ENCODE measurements around the gene DDX24. TPM values are rescaled to one million over a fixed set of nuclear protein-coding genes. Genes with fewer than 3 reads are reported as not detected.

Gene DDX24
- total RNA-seq, 1 experiment from 2014 or later: 203 TPM

GRCh38 chr14:94049625-94050023, 31.4 kb downstream of the DDX24 start:
- no peak for DNase-seq (ENCODE audit: low spot score)
- ChIA-PET POLR2A (ENCODE audit: low non-redundant PET) (interaction anchor here (0.7 kb wide), 1 partner anchor 13 kb away, joined by 4 read pairs; no protein-coding TSS in a partner anchor), CTCF (no interaction called here)
- Histone ChIP-seq H3K4me1 (ENCODE audit: insufficient read depth, low read length, poor library complexity, severe bottlenecking) (peaks cover 30% of the 10 kb centered on the region), H3K9me3 (ENCODE audit: low read depth, low read length, poor library complexity, severe bottlenecking) (no peaks in the 10 kb centered on the region), H3K27me3 (replicated peaks; ENCODE audit: insufficient read depth, low read depth, low read length, poor library complexity) (no peaks in the 10 kb centered on the region), H3K36me3 (ENCODE audit: insufficient read depth, low read length, poor library complexity, severe bottlenecking) (peaks cover 47% of the 10 kb centered on the region), H3K27ac (ENCODE audit: low read depth, low read length, poor library complexity, severe bottlenecking) (peak overlapping the region; percentile 19), H3K4me3 (ENCODE audit: low read depth, low read length, poor library complexity, severe bottlenecking) (no peak overlapping the region)
- BruUV-seq (replicated peaks): no TSS peak
- intact Hi-C loops (cut with micrococcal nuclease; ENCODE audit: unreplicated experiment): no loop called here
- TF ChIP-seq EZH2 (IDR thresholded peaks at IDR 0.05; ENCODE audit: borderline replicate concordance, low read depth, low read length, poor library complexity, severe bottlenecking): no peak
- TF ChIP-seq, protein P1, sequence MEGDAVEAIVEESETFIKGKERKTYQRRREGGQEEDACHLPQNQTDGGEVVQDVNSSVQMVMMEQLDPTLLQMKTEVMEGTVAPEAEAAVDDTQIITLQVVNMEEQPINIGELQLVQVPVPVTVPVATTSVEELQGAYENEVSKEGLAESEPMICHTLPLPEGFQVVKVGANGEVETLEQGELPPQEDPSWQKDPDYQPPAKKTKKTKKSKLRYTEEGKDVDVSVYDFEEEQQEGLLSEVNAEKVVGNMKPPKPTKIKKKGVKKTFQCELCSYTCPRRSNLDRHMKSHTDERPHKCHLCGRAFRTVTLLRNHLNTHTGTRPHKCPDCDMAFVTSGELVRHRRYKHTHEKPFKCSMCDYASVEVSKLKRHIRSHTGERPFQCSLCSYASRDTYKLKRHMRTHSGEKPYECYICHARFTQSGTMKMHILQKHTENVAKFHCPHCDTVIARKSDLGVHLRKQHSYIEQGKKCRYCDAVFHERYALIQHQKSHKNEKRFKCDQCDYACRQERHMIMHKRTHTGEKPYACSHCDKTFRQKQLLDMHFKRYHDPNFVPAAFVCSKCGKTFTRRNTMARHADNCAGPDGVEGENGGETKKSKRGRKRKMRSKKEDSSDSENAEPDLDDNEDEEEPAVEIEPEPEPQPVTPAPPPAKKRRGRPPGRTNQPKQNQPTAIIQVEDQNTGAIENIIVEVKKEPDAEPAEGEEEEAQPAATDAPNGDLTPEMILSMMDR (conservative IDR thresholded peaks at IDR 0.05; ENCODE audit: low read depth, low read length): no peak

DNA sequence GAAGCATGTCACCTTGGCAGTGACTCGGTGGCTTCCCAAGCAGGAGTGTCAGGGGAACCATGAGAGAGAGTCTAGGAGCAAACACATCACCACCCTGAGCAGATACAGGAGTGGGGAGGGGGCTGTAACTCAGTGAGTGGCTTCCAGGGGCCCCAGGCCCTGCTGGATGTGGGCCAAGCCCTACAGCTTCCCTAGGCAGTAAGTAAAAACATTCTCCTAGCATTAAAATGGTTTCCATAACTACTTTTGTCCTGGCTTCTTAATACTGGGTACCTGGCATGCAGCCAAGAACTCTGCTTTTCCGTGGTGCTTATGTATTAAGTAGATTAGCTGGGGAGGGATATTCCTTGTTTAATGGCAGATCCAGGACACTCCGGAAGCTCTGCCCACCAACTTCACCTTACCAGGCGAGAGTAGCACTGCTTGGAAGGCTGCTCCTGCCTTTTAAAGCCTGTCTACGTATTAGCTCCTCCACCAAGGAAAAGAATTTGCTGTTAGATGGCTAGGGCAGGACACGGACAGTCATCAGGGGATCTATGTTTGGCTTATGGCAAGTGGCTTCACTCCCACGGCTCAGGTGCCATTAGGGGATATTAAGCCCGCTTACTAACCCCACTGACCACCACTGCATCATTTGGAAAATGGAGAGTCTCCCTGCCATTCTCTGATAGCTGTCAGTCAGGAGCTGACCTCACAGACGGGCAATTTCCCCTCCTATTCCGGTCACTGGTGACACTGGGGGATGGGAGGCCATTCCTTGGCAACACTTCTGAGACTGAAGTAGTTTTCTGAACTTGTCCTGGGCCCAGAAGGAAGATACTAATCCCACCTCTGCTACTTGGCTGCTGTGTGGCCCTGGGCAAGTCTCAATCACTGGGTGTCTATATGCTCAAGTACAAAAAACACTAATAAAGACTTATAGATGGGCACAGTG, 32.0 kb downstream of the DDX24 start:
- Histone ChIP-seq H3K27ac (ENCODE audit: low read depth, low read length, poor library complexity, severe bottlenecking) (peak overlapping the region; percentile 62), H3K9me3 (ENCODE audit: low read depth, low read length, poor library complexity, severe bottlenecking) (no peaks in the 10 kb centered on the region), H3K4me3 (ENCODE audit: low read depth, low read length, poor library complexity, severe bottlenecking) (no peak overlapping the region), H3K27me3 (replicated peaks; ENCODE audit: insufficient read depth, low read depth, low read length, poor library complexity) (no peaks in the 10 kb centered on the region), H3K36me3 (ENCODE audit: insufficient read depth, low read length, poor library complexity, severe bottlenecking) (peaks cover 41% of the 10 kb centered on the region), H3K4me1 (ENCODE audit: insufficient read depth, low read length, poor library complexity, severe bottlenecking) (peaks cover 30% of the 10 kb centered on the region)
- intact Hi-C loops (cut with micrococcal nuclease; ENCODE audit: unreplicated experiment): no loop called here
- peak; percentile 84 for DNase-seq (ENCODE audit: low spot score)
- TF ChIP-seq, protein P1 (conservative IDR thresholded peaks at IDR 0.05; ENCODE audit: low read depth, low read length): no peak
- no peak for TF ChIP-seq EZH2 (IDR thresholded peaks at IDR 0.05; ENCODE audit: borderline replicate concordance, low read depth, low read length, poor library complexity, severe bottlenecking)
- no TSS peak for BruUV-seq (replicated peaks)
- ChIA-PET CTCF (no interaction called here), POLR2A (ENCODE audit: low non-redundant PET) (interaction anchor here (0.7 kb wide), 1 partner anchor 12 kb away, joined by 4 read pairs; no protein-coding TSS in a partner anchor)

GRCh38 chr14:94047581-94047980, 33.4 kb downstream of the DDX24 start:
- Histone ChIP-seq H3K4me1 (ENCODE audit: insufficient read depth, low read length, poor library complexity, severe bottlenecking) (peaks cover 30% of the 10 kb centered on the region), H3K27ac (ENCODE audit: low read depth, low read length, poor library complexity, severe bottlenecking) (peak overlapping the region; percentile 62), H3K36me3 (ENCODE audit: insufficient read depth, low read length, poor library complexity, severe bottlenecking) (peaks cover 38% of the 10 kb centered on the region), H3K9me3 (ENCODE audit: low read depth, low read length, poor library complexity, severe bottlenecking) (no peaks in the 10 kb centered on the region), H3K4me3 (ENCODE audit: low read depth, low read length, poor library complexity, severe bottlenecking) (no peak overlapping the region), H3K27me3 (replicated peaks; ENCODE audit: insufficient read depth, low read depth, low read length, poor library complexity) (no peaks in the 10 kb centered on the region)
- CTCF ChIA-PET: no interaction called here
- BruUV-seq (replicated peaks): no TSS peak
- POLR2A ChIA-PET (ENCODE audit: low non-redundant PET): no interaction called here
- DNase-seq (ENCODE audit: low spot score): no peak
- intact Hi-C loops (cut with micrococcal nuclease; ENCODE audit: unreplicated experiment): no loop called here
- TF ChIP-seq, protein P1 (conservative IDR thresholded peaks at IDR 0.05; ENCODE audit: low read depth, low read length): no peak
- no peak for TF ChIP-seq EZH2 (IDR thresholded peaks at IDR 0.05; ENCODE audit: borderline replicate concordance, low read depth, low read length, poor library complexity, severe bottlenecking)

All from A673 (cell line).